Sciatic nerve (tissue), 2 donors: ENCODE measurements around the gene PGAM2. TPM values are rescaled to one million over a fixed set of nuclear protein-coding genes. Genes with fewer than 3 reads are reported as not detected.

Source experiments
- ATAC-seq: fragments of 200-7000 bp; cut with Tn5 transposase; one replicate; pipeline ENCODE4 v1.9.1; 2020; ENCODE audit warnings: mild to moderate bottlenecking, moderate library complexity
- DNase-seq: peaks from one replicate; pipeline ENCODE4 v3.0.0-alpha.2; 2020; ENCODE audit warnings: low spot score
- intact Hi-C: fragments of 100-400 bp; cut with DNase I; formaldehyde crosslinking; loops from one replicate; pipeline ENCODE4 v1.14.2; 2022
- total RNA-seq: library from RNA; stranded (reverse); fragmentation: NEBNext Ultra II Directional; extraction: Animal tissue kit (Norgen Biotek cat#: 25700); gene quantifications from one replicate; pipeline ENCODE4 v1.2.1, GENCODE V29; 2021
- donor health status: DM: no; HTN: no; CAD: no.
- donor health status: DM: no; HTN: no; CAD: no.

The PGAM2 gene
- total RNA-seq, 1 donor from 2014 or later = 0.85 TPM

GRCh38 chr7:44093102-44093641 is 27.8 kb upstream of the PGAM2 start:
- DNase-seq (no peak), ATAC-seq (no peak)
- intact Hi-C loops = no loop called here

DNA sequence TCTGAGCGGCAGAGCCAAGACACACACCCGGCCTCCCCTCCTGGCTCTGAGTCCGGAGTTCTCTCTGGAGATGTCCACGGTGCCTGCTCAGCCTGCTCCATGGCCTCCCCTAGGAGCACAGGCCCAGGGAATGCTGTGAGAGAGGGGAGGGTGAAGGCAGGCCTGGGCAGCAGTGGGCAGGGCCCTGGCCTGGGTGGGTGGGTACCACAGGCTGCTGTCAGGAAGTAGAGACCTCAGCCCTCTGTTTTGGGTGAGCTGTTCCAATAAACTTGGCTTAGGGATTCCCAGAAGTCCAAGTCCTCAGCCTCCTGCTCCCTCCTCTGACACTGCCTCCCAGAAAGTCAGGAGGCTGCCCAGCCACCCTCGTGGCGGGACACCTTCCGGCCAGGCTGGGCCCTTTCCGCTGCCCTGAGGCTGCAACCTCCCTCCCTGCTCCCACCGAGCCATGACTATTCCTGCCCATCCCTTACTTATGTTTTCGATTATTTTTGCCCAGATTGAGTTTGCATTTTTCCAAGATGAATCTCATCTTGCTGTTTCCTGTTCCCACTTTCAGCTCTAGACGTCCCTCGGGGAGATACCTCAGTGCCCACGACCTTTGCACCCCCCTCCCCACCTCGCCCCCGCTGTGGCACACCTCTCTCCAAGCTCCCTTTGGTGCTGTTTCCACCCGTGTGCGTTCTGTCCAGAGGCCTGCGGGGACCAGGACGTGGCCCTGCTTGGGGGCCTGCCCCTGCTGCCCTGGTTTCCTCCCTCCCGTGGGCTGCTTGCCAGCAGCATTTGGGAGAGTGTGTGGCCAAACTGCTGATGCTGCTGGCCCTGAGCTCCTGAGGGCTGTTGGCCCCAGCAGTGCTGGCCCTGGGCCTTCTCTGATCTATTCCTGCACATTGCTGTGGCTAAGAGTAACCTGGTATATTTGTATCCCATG is 22.8 kb upstream of the PGAM2 start:
- intact Hi-C loops = no loop called here
- DNase-seq = peak; percentile 86
- peak; percentile 87 for ATAC-seq

DNA sequence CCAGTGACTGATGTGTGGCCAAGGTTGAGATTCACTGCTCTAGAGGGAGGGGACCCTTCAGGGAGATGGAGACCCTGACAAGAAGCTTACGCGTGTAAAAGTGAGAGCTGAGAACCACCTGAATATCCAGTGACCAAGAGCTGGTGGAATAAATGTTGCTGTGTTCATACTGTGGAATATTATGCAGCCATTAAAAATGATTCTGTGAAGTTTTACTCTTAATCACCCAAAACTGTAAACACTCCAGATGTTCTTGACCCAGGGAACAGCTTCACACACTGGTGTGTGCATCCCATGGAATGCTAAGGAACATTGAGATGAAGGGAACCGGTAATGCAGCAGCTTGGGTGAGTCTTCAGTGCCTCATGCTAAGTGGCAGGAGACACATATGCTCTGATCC is 21.3 kb upstream of the PGAM2 start:
- intact Hi-C loops = no loop called here
- DNase-seq = no peak
- ATAC-seq = no peak

- no peak for DNase-seq
- no peak for ATAC-seq
- intact Hi-C loops = no loop called here
Observed at GRCh38 chr7:44085546-44085945, 20.2 kb upstream of the PGAM2 start.

- intact Hi-C loops = no loop called here
- ATAC-seq (no peak), DNase-seq (no peak)
Observed at GRCh38 chr7:44084701-44085100, 19.3 kb upstream of the PGAM2 start.

DNA sequence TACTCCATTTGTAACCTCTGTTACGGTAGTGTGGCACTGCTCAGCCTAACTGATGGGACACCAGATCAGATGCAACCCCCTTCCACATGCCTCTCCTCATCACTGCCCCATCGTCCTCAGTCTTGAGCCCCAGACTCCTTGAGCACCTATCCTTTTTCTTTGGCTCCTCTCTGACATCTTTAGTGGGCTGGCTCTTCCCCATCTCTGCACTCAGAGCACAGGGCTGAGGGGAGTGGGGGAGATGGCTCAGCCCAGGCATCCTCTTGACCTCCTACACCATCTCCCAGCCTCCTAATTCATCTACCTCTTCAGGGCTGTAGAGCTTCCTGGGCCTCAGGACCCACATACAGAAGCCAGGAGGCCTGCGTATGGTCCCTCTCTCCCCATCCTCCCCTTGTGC is 18.4 kb upstream of the PGAM2 start:
- DNase-seq = no peak
- no peak for ATAC-seq
- intact Hi-C loops = no loop called here

DNA sequence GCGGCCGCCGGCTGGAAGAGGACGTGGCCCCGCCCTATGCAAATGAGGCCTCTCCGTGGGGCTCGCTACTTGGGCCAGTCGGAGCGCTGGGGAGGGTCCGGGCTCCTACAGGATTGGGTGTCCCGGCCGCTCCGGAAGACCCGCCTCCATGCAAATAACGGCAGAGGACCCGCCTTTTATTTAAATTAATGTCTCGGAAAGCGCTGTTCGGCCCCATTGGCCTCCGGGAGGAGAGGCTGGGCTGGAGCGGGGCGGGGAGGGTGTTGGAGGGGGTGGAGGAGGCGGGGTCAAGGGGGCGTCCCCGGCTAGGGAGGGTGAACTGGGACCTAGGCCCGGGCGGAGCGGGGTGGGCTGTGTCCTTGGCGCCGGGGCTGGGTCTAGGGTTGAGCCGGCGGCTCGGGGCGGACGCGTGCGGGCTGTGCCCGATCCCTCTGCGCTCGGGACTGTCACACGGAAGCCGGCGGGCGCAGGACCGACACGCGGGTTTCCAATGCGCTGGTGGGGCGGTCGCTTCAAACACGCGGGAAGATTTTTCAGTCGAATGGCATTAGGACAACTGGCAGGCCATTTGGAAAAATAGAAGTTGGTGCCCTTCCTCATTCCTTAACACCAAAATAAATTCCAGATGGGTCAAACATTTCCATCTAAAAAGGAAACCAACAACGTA is 17.3 kb upstream of the PGAM2 start:
- peak; percentile 98 for ATAC-seq
- peak; percentile 98 for DNase-seq
- intact Hi-C loops = no loop called here

GRCh38 chr7:44081266-44081748 is 15.9 kb upstream of the PGAM2 start:
- intact Hi-C loops = no loop called here
- DNase-seq (no peak), ATAC-seq (no peak)

DNA sequence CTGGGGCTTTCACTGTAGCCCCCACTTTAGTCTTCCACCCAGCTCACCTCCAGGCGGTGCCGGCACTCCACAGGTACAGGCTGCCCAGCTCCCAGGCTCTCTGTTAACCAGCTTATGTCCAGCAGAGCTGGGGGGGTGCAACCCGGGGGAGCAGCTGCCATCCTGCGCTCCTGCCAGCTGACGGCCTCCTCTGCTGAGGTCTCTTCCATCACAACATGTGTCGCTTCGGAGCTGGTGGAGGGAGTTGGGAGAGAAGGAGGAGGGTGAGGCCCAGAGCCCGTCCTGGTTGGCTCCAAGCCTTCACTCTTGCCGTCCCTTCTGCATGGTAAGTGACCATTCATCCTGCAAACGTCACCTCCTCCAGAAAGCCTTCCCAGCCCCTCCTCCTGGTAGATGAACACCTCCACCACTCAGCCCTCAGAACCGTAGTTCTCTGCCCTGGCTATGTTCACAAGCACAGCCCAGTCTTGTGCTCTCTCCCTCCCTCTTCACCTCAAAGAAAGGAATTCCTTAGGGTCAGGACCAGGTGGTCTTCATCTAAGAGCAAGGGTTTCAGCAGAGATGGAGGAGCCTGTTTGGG is 15.4 kb upstream of the PGAM2 start:
- intact Hi-C loops = no loop called here

GRCh38 chr7:44080118-44080517 is 14.8 kb upstream of the PGAM2 start:
- intact Hi-C loops = no loop called here
- no peak for ATAC-seq
- no peak for DNase-seq

More for the DNA sequence above, 15.4 kb upstream of the PGAM2 start:
- ATAC-seq = no peak
- no peak for DNase-seq

GRCh38 chr7:44079331-44080021 is 14.1 kb upstream of the PGAM2 start:
- DNase-seq (no peak), ATAC-seq (no peak)
- intact Hi-C loops = loop anchor here (10.0 kb wide), 1 partner anchor 105 kb away; the partner anchor contains the start of gene GCK

GRCh38 chr7:44078521-44078920 is 13.2 kb upstream of the PGAM2 start:
- ATAC-seq = no peak
- intact Hi-C loops = loop anchor here (10.0 kb wide), 1 partner anchor 106 kb away; the partner anchor contains the start of gene GCK
- DNase-seq = no peak

DNA sequence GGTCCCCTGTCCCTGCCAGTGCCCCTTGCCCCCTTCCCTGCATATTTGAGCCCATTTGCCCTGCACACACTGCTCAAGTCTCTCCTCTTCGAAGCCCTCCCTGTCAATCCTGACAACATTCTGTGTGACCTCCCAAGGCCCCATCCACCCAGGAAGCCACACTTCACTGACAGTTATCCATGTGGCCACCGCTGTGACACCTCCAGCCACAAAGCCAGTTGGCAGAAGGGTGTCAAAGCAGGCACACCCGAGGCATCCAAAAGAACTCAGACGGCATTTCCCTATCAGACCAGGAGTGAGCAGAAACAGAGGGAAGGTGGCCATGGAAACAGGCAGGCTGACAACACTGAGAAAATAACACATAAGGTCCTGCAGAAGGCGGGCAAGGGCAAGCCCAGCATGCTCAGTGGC is 12.3 kb upstream of the PGAM2 start:
- DNase-seq (no peak), ATAC-seq (no peak)
- intact Hi-C loops = loop anchor here (10.0 kb wide), 1 partner anchor 107 kb away; the partner anchor contains the start of gene GCK

GRCh38 chr7:44077061-44077460 is 11.7 kb upstream of the PGAM2 start:
- intact Hi-C loops = loop anchor here (10.0 kb wide), 1 partner anchor 108 kb away; the partner anchor contains the start of gene GCK
- no peak for DNase-seq
- no peak for ATAC-seq

DNA sequence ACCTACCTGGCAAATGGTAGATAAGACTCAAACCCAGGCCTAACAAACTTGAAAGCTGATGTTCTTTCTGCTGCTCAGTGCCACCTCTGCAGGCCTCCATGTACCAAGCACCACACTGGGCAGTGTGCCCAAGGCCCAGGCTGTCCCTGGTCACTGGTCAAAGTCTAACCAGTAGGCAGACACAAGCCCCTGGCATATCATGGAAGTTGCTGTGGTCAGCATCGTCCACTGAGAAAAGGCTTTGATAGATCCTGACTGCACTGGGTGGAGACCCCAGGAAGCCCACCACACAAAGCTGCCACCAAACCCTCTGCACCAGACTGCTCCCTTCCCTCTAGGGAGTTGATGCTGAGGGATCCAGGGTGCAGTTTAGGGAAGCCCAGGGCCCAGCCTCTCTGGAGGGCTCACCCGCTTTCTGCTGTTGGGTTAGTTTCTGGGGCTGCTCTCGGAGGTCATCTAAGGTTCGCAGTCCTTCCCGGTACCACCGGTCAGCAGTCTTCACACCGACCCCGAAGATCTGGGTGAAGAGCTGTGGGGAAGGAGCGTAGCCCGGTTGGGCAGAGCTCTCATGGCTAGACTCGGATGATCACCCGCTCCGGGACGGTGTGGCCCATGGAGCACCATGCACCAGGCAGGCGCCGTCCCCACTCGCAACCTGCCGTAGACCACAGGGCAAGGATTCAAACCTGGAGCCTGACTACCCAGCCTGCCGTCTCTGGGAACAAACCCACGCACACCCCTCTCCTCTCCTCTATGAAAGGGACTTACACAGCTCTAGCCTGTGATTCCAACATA is 10.9 kb upstream of the PGAM2 start:
- DNase-seq (no peak), ATAC-seq (no peak)
- intact Hi-C loops = loop anchor here (10.0 kb wide), 1 partner anchor 109 kb away; the partner anchor contains the start of gene GCK

- no peak for DNase-seq
- no peak for ATAC-seq
- intact Hi-C loops = loop anchor here (10.0 kb wide), 1 partner anchor 109 kb away; the partner anchor contains the start of gene GCK
Observed at GRCh38 chr7:44075296-44076075, 10.1 kb upstream of the PGAM2 start.

DNA sequence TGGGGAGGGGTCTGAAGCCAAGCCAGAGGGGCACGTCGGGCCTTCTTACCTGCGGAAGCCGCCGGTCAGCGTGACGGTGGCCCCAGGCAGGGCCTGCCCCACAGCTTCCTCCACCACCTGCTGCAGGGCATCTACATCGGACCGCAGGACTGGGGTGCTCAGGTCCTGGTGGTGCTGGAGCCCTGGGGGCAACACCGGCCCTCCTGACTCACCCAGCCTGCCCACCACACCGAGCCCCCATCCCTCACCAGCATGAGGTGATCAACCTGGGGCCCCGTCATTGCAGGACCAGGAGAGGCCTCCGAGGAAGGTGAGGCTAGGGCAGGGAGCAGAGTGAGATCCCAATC is 9.0 kb upstream of the PGAM2 start:
- DNase-seq (no peak), ATAC-seq (peak; percentile 2)
- intact Hi-C loops = loop anchor here (10.0 kb wide), 1 partner anchor 110 kb away; the partner anchor contains the start of gene GCK
